ENCODE data around the gene SHB.

Gene SHB

DNA sequence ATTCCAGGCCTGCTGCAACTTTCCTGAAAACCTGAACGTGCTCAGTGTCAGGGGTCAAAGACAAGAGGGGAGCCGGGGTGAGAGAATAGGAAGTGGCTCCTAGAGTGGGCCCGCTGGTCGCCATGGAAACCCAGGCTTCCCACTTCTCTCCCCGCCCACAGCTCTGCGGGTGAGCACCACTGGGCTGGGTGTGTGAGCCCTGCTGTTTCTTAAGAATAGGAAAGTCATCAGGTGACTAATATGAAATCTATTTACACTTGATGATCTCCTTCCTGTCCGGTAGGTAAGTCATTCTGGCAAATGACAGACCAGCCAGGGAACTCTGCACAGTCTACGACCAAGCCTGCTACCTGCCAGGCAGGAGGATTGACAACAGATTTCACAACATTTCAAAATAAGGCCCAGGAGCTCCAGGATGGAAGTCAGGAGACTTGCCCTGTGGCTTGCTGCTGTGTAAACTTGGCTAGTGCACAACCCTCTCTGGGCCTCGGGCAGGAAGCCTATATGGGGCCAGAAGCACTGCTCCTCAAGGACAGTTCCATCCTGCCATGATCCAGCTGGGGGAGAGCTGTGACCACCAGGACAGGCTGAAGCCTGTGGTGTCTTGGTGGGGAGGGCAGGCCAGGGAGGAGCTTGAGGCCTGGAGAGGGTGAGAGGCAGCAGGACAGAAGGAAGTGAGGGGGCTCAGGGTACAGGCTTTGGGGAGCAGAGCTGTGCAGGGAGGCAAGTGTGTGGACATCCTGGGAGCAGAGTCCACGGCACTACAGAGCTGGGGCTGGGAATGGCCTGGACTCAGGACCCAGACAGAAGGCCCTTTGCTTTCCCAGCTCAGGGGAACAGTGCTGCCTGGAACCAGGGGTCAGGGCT lies 60.6 kb downstream of the SHB start:
- DNase-seq (ENCODE audit: low read depth): no peak

DNA sequence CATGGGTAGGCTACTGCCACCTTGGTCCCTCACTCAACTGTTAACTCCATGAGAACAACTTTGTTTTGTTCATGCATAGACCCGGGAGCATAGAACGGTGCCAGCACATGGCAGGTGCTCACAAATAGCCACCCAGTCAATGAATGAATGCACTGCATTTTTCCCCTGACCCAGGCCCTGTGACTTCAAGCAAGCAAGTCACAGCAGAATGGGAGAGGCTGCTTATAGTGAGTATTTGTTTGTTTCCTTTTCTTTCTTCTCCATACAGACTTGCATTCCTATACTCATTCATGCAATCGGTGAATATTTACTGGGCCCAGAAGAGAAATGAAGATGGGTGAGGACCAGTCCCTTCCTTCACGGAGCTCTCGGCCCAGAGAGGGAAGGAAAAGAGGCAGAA lies 62.0 kb downstream of the SHB start:
- DNase-seq (ENCODE audit: low read depth): no peak

DNA sequence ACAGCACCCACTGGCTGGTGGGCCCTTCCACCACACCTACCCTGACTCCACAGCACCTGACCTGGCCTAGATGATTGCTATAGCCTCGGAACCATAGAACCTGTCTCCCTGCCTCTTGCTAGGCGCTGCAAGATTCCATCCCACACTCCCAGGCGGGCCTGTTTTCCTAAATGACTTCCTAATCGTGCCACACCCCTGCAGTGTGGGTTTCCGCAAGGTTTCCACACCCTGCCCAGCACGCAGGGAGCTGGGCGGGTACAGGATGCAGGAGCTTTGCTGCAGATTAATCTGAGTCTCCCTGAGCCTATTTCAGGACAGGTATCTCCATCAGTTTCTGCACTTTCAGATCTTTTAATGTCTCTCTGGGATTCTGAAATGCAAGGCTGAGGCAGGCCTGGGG lies 62.9 kb downstream of the SHB start:
- no peak for DNase-seq (ENCODE audit: low read depth)

DNA sequence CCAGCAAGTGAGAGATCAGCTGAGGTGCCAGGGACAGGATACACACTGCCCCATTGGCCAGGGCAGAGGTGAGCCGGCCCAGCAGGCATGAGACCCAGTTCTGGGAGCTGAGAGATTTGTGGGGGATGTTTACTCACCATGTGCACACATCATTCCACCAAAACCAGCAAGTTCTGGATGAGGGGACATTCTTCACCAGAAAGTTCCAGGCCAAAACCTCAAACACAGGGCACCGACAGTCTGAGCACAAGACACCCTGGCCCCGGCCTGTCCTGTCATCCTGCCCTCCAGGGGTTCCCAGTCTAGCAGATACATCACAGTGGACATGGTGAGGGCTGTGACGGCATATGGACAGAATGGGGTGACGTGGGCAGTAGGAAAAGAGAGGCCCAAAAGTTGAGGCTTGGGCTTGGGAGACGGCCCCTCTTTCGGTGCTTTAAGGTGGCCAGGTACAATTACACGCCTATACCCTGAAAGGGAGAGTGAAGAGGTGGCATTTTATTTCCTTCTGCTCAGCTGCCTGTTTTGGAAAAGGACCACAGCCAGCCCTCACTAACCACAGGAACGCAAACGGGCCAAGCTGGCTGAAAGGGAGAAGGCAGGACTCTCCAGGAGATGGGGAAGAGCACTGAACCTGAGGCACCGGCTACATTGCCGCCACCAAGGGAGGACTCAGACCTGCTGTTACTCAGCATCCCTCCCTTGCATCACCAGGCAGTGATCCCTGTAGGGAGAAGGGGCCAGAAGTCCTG lies 64.0 kb downstream of the SHB start:
- DNase-seq (ENCODE audit: low read depth): no peak

DNA sequence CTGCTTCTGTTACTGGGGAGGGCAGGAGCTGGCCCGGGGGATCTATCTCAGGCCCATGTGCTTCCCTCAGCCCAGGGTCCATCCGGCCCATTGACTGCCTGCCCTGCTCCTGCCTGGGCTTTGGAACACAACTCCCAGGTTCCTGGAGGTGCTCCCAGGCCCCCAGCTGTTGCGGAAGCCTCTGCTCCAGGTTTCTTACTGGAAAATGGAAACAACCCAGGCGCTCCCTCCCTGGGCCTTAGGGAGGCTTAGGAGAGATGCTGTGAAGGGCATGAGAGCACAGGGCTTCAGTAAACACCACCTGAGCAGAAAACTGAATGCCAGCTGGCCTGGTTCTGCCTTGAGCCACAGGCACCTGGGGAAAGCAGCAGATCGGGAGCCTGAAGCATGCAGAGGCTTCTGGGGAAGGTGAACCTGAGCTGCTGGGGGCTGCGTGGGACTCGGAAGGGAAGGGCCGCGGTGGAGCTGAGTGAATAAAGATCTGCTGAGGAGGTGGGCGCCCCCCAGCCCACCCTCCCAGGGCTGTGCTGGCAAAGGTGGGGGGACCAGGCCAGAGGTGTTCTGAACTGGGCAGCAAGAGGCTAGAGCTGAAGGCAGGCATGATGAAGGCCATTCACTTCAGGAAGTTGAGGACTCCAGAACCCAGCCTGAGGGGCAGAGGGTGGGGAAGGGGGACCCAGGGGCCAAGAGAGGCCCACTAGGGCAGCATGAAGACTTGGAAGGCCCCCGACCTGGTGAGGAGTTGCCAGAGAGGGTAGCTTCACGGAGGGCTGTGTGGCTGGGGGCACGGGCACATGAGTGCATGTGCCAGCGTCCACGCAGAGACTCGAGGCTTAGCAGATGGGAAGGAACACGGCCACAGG lies 64.8 kb downstream of the SHB start:
- no peak for DNase-seq (ENCODE audit: low read depth)

DNA sequence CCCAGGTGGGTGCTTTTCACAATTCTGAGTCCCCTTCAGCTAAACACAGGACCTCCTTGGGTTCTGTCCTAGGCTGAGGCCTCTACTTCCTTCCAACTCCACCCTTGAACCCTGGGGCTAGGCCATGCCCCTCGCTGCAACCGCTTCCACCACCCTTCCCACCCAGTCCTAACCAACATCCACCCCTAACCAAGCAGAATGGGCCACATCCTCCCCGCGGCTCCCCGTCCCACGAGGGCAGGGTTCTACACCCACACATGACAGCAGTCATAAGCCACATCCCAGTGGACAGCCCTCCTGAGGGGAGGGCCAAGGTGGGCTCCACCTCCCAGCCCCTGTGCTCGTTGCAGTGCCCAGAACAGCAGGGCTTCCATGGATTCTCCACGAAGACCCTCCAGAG lies 65.8 kb downstream of the SHB start:
- no peak for DNase-seq (ENCODE audit: low read depth)

DNA sequence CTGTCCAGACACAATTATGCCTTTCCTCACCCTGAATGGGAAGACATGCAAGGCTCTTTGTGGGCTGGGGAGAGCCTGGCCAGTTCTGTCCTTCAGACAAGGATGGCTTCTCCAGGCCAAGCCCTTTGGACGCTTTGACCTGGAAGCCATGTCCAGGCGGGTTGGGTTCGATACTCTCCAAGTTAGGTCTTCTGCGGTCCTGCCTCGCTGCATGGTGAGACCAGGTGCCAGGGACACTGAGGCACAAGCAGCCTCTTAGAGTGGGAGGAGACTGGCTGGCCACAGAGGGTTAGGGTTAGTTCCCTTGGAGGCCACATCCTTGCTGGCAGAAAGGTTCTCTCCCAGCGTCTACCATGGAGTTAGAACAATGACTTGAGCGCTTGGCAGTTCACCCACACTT lies 67.6 kb downstream of the SHB start:
- DNase-seq (ENCODE audit: low read depth): no peak

DNA sequence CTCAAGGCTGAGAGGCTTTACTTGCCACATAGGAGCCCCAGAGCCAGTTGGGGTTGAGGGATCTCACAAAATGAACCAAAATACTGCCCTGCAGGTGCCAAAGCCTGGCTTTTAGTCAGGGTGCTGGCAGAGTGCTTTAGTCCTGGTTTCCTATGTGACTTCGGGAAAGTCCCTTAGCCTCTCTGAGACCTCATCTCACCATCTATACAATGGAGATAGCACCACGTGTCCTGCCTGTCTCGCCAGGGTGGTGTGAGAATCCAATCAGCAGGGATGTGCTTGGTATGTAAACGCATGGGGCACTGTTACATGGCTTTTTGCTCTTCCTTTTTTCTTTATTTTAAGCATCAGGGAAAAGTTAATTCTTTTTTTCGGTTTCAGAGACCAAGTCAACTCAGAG lies 68.3 kb downstream of the SHB start:
- no peak for DNase-seq (ENCODE audit: low read depth)

DNA sequence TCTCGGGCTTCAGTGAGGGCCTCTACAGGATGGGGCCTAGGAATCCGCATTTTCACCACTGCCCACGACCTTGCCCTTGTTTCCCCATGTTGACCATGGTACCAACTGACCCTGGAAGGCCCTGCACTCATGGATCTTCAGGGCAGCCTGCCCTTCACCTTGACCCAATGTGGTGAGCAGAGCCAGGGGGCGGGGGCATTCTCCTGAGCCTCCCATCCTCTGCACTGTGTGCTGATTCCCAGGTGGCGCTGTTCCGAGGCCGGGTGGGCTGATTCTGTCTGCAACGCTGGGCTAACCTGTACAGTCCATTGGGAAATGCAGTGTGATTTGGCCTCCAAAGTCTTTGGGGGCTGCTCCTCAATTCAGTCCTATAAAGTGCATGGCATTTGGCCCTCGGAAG lies 68.7 kb downstream of the SHB start:
- DNase-seq (ENCODE audit: low read depth): no peak

DNA sequence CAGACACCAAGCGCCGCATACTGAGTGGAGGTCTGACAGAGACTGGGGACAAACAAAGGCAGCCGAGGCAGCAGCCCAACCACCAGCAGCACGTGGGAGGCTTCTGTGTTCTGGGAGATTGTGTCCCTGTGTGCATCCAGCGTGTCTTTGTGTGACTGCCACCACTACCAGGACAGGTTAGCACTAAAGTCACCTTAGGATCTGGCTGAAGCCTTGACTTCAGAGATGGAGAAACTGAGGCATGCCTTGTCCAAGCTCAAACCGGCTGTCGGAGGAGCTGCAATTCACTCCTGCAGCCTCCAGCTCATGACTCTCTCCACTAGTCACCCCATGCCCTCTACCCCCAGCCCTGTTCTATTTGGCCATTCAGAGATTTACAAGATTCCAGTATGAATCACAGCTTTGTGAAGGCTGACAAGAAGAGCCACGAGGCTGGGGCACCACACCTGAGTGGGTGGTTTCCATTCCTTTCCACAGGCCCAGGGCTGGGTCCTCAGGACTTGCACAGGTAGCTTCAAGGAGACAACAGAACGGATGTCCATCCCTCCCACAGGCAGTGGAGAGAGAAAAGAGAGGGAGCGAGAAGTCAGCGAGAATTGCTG lies 69.3 kb downstream of the SHB start:
- DNase-seq (ENCODE audit: low read depth): no peak

DNA sequence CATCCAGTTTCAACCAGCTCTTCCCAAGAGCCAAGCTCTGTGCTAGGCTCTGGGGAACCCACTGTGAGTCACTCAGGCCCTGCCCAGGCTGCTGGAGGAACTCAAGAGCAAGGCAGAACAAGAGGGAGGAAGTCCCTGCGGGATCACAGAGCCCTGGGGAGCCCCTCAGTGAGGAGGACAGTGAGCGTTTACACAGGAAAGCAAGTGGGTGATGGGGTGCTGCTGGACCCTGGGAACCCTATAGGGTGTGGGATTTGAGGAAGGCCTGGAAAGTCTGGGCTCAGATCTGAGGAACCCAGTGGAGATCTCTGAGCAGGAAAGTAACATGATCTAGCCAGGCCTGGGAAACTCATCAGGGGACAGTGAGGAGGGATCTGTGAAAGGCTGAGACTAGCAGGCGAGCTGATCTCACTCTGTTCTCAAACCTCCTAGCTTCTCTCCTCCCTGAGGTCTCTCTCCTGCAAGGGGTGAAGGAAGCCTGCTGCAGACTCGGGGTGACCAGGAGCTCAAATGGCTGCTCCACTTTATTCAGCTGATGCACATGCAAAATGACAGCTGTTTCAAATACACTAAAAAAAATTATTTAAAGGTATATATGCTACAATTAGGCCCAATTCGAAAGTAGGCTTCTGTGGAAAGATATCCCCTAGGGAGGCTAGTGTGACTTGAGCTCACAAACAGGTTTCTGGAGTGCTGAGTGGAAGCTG lies 70.0 kb downstream of the SHB start:
- DNase-seq (ENCODE audit: low read depth): no peak

DNA sequence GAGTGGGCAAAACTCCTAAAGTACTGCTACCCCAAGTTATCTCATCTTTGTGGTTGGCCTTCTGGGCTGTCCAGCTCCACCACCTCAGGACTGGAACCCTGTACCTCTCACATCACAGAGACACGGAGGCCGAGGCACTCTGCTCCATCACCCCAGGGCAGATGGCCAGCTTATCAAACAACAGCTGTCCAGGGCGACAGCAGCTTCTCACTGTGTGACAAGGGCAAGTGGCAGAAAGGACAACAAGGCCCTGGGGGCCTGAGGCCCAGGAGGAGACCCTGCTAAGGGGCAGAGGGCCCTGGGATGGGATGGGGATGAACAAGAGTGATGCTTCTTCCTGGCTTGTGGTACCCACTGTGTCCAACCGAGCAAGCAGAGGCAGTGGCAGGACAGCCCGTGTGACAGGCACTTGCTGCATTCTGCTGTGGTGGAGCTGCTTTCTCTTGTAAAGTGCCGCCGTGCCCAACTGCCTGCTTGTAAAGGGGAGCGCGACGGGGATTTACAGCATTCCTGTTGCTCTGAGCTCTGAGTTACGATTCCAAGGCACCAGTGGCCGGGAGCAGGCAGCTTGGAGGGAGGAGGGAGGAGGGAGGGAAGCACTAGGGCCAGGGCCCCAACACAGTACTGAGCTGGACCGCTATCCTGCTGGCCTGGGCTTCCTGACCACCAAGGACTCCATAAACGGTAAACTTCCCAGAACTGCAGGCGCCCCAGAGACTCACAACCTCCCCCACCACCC lies 71.2 kb downstream of the SHB start:
- DNase-seq (ENCODE audit: low read depth): no peak

DNA sequence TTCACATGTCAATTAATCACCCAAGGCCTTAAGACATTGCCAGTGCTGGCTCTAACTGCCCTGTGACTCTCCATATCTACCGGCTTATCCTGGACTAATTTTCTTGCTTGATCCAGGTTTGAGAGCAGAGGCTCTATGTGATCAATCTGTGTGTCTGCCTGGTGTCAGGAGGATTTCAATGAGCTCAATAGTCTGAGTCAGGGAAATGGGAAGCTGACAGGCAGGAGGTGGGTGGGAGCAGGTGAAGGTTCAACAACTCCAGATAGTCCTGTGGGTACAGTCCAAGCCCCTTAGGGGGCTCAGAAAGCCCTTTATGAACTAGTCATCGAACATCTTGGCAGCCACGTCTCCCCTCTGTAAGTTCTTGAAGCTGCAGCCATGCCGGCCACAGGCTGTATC lies 72.2 kb downstream of the SHB start:
- no peak for DNase-seq (ENCODE audit: low read depth)

DNA sequence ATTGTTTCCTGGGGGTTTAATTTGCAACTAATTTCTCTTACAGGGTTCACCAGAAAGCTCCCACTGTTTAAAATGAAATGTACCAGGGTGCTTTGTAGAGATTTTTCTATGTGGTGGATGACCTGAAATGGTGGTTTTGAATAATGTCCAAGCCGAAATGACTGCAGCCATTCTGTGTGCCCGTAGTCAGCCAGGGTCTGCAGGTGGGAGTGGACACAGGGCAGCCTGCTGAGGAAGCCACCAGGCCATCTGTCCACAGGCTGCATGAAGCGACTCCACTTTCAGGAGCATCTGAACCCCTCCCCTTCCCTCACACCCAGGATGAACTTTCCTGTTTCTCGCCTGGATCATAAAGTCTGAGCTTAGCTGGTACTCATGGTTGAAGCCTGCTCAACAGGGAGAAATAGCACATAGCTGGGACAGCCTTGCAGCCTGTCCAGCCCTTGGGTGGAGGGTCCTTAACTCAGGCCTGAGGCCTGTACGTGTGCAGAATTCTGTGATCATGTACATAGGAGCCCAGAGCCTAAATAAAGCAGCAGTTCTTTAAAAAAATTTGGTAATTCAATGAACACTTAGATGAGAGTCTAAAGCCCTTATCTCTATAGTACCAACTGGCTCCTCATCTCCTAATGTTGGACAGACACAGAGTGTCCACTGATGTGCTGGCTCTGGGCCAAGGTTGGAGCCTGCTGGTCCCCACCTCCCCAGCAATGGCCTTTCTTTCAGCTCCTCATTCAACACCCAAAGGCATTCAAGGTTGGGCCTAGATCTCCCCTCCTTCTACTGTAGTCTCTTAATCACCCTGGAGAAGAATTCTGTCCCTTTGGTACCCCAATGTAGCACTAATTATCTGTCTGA lies 72.8 kb downstream of the SHB start:
- no peak for DNase-seq (ENCODE audit: low read depth)

DNA sequence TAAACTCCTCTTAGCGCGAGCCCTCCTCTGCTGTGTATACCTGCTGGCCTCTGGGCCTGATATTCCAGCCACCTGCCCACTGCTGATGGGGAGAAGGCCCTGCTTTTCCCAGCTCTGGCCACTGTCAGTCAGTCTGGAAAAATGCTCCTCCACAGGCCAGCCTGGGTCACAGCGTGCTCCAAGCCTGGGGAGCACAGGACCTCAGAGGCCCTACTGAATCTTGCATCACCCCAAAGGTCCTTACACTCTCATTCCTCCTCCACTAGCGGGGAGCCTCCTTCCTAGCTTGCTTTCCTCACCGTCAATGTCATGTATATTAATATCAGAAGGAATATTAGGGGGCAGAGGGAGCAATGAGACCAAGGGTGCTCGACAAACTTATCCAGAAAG lies 73.7 kb downstream of the SHB start:
- no peak for DNase-seq (ENCODE audit: low read depth)

DNA sequence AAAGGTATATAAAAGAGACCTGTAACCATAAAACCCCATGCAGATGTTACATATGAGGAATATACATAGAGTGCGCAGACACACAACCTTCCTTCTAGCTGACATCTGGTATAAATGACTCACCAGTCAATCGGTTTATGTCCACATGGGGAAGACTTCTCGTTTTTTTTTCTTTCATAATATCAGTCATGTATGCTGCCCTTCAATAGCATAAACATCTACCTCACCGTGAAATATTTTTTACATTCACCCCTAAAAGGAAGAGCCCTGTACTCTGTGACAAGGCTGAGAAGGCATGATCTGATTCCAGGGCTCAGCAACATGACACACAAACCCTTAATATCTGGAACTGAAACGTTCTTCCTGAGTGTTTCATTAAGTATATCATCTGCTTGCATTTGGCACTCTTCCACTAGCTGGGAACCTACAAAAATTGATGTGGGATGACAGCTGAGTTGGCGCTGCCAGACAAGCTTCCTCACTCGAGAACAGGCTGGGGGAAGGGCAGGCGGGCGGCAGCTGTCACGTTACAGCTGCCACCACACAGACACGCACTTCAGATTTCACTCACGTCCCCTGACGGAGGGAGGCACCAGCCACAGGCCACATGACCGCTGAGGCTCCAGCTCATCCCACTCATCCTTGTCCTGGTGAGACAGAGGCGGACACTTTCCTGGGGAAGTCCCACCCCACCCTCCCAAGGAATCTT lies 74.2 kb downstream of the SHB start:
- peak; percentile 26 for DNase-seq (ENCODE audit: low read depth)

DNA sequence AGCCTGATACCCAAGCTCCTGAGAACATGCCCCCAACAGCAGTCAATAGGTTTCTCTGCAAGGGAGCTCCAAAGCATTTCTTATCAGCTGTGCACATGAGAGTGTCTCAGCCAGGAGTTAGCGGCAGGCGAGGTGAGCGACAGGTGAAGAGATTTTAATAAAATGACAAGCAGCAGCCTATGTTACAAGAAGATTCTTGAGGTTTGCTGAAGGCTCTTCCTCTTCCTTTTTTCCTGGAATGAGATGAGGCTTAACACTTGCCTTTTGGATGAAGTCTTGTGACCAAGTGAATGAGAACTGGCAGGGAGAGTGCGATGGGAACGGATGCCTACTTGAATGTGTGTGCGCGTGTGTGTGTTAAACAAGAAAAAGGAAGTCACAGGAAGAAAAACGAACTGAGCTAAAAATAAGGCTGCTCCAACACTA lies 76.1 kb downstream of the SHB start:
- DNase-seq (ENCODE audit: low read depth): no peak

DNA sequence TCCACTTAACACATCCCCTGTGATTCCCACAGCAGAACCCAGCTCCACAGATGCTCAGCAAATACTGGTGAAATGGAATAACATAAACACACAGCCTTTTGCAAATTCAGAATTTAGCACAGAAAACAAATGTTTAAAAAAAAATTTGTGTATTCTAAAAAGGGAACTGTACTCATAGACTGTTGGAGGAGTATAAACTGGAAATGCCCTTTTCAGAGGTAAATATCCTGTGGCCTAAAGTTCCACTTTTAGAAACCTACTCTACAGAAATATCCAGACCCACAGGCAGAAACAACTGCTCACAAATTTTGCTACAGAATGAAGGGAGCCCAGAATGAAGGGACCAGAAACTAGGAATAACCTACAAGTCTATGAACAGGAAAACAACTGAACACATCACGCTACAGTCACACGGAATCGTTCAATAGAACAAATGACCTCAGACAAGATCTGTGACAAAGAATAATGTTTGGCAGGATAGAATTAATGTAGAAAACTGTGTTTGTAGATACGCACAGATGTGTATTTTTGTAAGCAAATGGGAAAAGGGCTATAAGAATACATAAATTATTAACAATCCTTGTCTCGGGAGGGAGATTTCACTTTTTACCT lies 78.5 kb downstream of the SHB start:
- no peak for DNase-seq (ENCODE audit: low read depth)

DNA sequence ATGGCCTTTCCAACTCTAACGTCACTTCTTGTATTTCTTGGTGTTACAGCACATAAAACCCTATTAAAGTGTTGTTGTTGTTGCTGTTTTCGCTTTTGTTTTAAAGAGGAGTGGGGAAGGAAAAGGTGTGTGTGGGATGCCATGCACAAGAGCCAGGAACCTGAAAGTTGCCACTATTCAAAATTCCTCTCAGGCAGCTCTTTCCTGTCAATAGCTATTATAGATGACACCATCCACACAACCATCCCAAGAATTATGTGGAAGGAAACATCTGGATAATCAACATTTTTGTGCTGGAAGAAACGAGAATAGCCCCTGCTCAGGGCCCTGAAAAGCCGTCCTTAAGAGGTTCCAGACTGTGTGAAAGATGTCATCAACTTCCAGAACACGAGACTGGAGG lies 79.3 kb downstream of the SHB start:
- no peak for DNase-seq (ENCODE audit: low read depth)

Measured in HS-27A (cell line).